Measurements from ENCODE around the gene MYOD1. TPM values are rescaled to one million over a fixed set of nuclear protein-coding genes. Genes with fewer than 3 reads are reported as not detected.

The MYOD1 gene
- total and polyA plus RNA-seq, 2 of the 13 experiments (the other 11 are each of a cell fraction or from before 2014, with no cell fraction given): not detected

GRCh38 chr11:17767301-17767885 lies 48.0 kb downstream of the MYOD1 start:
- ChIA-PET CTCF (ENCODE audit: low intra/inter-chr PET ratio, low total read pairs) (no interaction called here), POLR2A (no interaction called here)
- WGBS (ENCODE audit: low lambda C conversion rate): 62% methylated on average over 6 of the region's 7 CpGs
- ATAC-seq (no peak), FAIRE-seq (no peak), DNase-seq (ENCODE audit: low spot score) (no peak)
- Histone ChIP-seq H3K9ac (ENCODE audit: insufficient read depth, low read depth, low read length) (no peak overlapping the region), H3K79me2 (ENCODE audit: insufficient read depth, low read length) (no peaks in the 10 kb centered on the region), H3K36me3 (replicated peaks in 1 of 2; ENCODE audit: control insufficient read depth in 1 of 2, insufficient read depth in 2 of 2, low read length in 2 of 2) (no peaks in the 10 kb centered on the region), H3K4me1 (ENCODE audit: insufficient read depth, low read length) (peaks cover 27% of the 10 kb centered on the region), H2AFZ (ENCODE audit: low read length) (no peak overlapping the region), H3K4me3 (replicated peaks in 1 of 3; ENCODE audit: insufficient read depth in 1 of 3, low read depth in 2 of 3, low read length in 3 of 3) (no peak overlapping the region), H3K9me3 (ENCODE audit: low read length) (no peaks in the 10 kb centered on the region), H3K27me3 (ENCODE audit: control insufficient read depth in 1 of 2, insufficient read depth in 2 of 2, low read length in 2 of 2) (peaks cover 0 to 4% of the 10 kb centered on the region in 2 experiments; a peak in 2 of 5 replicates), H4K20me1 (ENCODE audit: insufficient read depth, low read length) (no peaks in the 10 kb centered on the region), H3K27ac (ENCODE audit: extremely low read length, insufficient read depth, low read length) (no peak overlapping the region), H3K4me2 (ENCODE audit: low read depth, low read length) (no peak overlapping the region)
- TF ChIP-seq ZKSCAN1 (IDR thresholded peaks at IDR 0.05; ENCODE audit: low read length) (peak; percentile 73), ZFP1 (CRISPR knock-in tag; IDR thresholded peaks at IDR 0.05) (no peak)
- no TSS peak for BruUV-seq (replicated peaks)
- in situ Hi-C loops (cut with HindIII; ENCODE audit: extremely low pct_ligation_motif_present, low pct_unique_long_range_greater_than_20kb): no loop called here
- intact Hi-C loops (cut with micrococcal nuclease; ENCODE audit: unreplicated experiment): loop anchor here (10.0 kb wide), 1 partner anchor 337 kb away; the partner anchor contains the start of gene SAAL1

- Histone ChIP-seq H3K9me3 (ENCODE audit: low read length) (no peaks in the 10 kb centered on the region), H3K27ac (ENCODE audit: extremely low read length, insufficient read depth, low read length) (no peak overlapping the region), H3K36me3 (replicated peaks in 1 of 2; ENCODE audit: control insufficient read depth in 1 of 2, insufficient read depth in 2 of 2, low read length in 2 of 2) (no peaks in the 10 kb centered on the region), H3K27me3 (ENCODE audit: control insufficient read depth in 1 of 2, insufficient read depth in 2 of 2, low read length in 2 of 2) (peaks cover 0 to 4% of the 10 kb centered on the region in 2 experiments; a peak in 2 of 5 replicates), H2AFZ (ENCODE audit: low read length) (no peak overlapping the region), H3K79me2 (ENCODE audit: insufficient read depth, low read length) (no peaks in the 10 kb centered on the region), H3K4me3 (replicated peaks in 1 of 3; ENCODE audit: insufficient read depth in 1 of 3, low read depth in 2 of 3, low read length in 3 of 3) (no peak overlapping the region), H4K20me1 (ENCODE audit: insufficient read depth, low read length) (no peaks in the 10 kb centered on the region), H3K4me2 (ENCODE audit: low read depth, low read length) (no peak overlapping the region), H3K9ac (ENCODE audit: insufficient read depth, low read depth, low read length) (no peak overlapping the region), H3K4me1 (ENCODE audit: insufficient read depth, low read length) (peaks cover 28% of the 10 kb centered on the region)
- no TSS peak for BruUV-seq (replicated peaks)
- 25% methylated on average over 1 of the region's 2 CpGs for WGBS (ENCODE audit: low lambda C conversion rate)
- TF ChIP-seq MEIS1 (CRISPR knock-in tag; IDR thresholded peaks at IDR 0.05; ENCODE audit: borderline replicate concordance) (no peak), MTA3 (CRISPR knock-in tag; IDR thresholded peaks at IDR 0.05) (no peak), JUNB (CRISPR knock-in tag; IDR thresholded peaks at IDR 0.05; ENCODE audit: borderline replicate concordance) (no peak), TIGD3 (CRISPR knock-in tag; IDR thresholded peaks at IDR 0.05; ENCODE audit: borderline replicate concordance) (no peak), HES4 (CRISPR knock-in tag; IDR thresholded peaks at IDR 0.05; ENCODE audit: borderline replicate concordance) (no peak), NKX3-1 (CRISPR knock-in tag; IDR thresholded peaks at IDR 0.05) (no peak), SP140L (CRISPR knock-in tag; IDR thresholded peaks at IDR 0.05; ENCODE audit: borderline replicate concordance) (no peak), NR1H2 (CRISPR knock-in tag; IDR thresholded peaks at IDR 0.05; ENCODE audit: borderline replicate concordance, low read depth) (no peak)
- CTCF ChIA-PET (ENCODE audit: low intra/inter-chr PET ratio, low total read pairs): no interaction called here
- POLR2A ChIA-PET: no interaction called here
- no peak for FAIRE-seq
- ATAC-seq: no peak
- DNase-seq (ENCODE audit: low spot score): no peak
- intact Hi-C loops (cut with micrococcal nuclease; ENCODE audit: unreplicated experiment) (loop anchor here (10.0 kb wide), 1 partner anchor 337 kb away; the partner anchor contains the start of gene SAAL1), in situ Hi-C loops (cut with HindIII; ENCODE audit: extremely low pct_ligation_motif_present, low pct_unique_long_range_greater_than_20kb) (no loop called here)
Observed at GRCh38 chr11:17767914-17768313, 48.5 kb downstream of the MYOD1 start.
